Effector memory CD8-positive, alpha-beta T cell (primary cell): ENCODE measurements around the gene CLIC1.

Experiments used
- ATAC-seq: fragments of 150-1000 bp; cut with Tn5 transposase; replicated peaks from 2 replicates; pipeline ENCODE4 v1.10.0; 2021; ENCODE audit warnings: mild to moderate bottlenecking, moderate library complexity
- DNase-seq, 3 experiments: peaks; one replicate each; pipeline ENCODE4 v3.0.0; 2021
- H3K27ac Mint-ChIP-seq, 2 donors: one replicate each; pipeline ENCODE4 v1.8.0; 2022; ENCODE audit warnings: mild to moderate bottlenecking in 2 of 2, mixed read lengths in 2 of 2, moderate library complexity in 2 of 2
- H3K27me3 Mint-ChIP-seq, 2 donors: one replicate each; pipeline ENCODE4 v1.8.0; 2022; ENCODE audit warnings: mixed read lengths in 2 of 2
- H3K36me3 Mint-ChIP-seq: one replicate; pipeline ENCODE4 v1.8.0; 2022; ENCODE audit warnings: mild to moderate bottlenecking, moderate library complexity, mixed read lengths; ENCODE audit not compliant: insufficient read depth
- H3K4me1 Mint-ChIP-seq, 2 donors: one replicate each; pipeline ENCODE4 v1.8.0; 2022; ENCODE audit warnings: low read depth in 2 of 2, mixed read lengths in 2 of 2
- H3K4me3 Mint-ChIP-seq, 2 donors: one replicate each; pipeline ENCODE4 v1.8.0; 2022; ENCODE audit warnings: mild to moderate bottlenecking in 2 of 2, mixed read lengths in 2 of 2, moderate library complexity in 2 of 2
- H3K9me3 Mint-ChIP-seq, 2 donors: one replicate each; pipeline ENCODE4 v1.8.0; 2022; ENCODE audit warnings: mixed read lengths in 2 of 2

Gene CLIC1

GRCh38 chr6:31762878-31763618 is 26.7 kb upstream of the CLIC1 start:
- H3K4me1 Mint-ChIP-seq, result peaks cover 0 to 7% of the 10 kb centered on the region in 2 donors
- H3K27ac Mint-ChIP-seq, result peak overlapping the region; percentile 31 to 83
- no peak for DNase-seq
- H3K36me3 Mint-ChIP-seq, result peaks cover 4% of the 10 kb centered on the region
- ATAC-seq, result no peak
- no peak overlapping the region for H3K4me3 Mint-ChIP-seq
- no peaks in the 10 kb centered on the region for H3K27me3 Mint-ChIP-seq
- no peaks in the 10 kb centered on the region for H3K9me3 Mint-ChIP-seq

- Mint-ChIP-seq H3K4me1 (peaks cover 0 to 7% of the 10 kb centered on the region in 2 donors), H3K4me3 (no peak within 1 kb of the TSS), H3K9me3 (no peaks in the 10 kb centered on the region), H3K27ac (peak within 1 kb of the TSS; percentile 59 to 83), H3K27me3 (no peaks in the 10 kb centered on the region), H3K36me3 (peaks cover 4% of the 10 kb centered on the region)
- DNase-seq, result no peak
- ATAC-seq, result no peak
Measured at GRCh38 chr6:31762356-31762755, 26.0 kb upstream of the CLIC1 start, which contains the start of gene SAPCD1. SAPCD1 (plus strand) TSS chr6:31762656; CDS start chr6:31763055, 399 bp downstream.

GRCh38 chr6:31761343-31761742 is 25.0 kb upstream of the CLIC1 start:
- peaks cover 0 to 7% of the 10 kb centered on the region in 2 donors for H3K4me1 Mint-ChIP-seq
- no peaks in the 10 kb centered on the region for H3K9me3 Mint-ChIP-seq
- H3K4me3 Mint-ChIP-seq, result no peak overlapping the region
- no peak for ATAC-seq
- no peaks in the 10 kb centered on the region for H3K27me3 Mint-ChIP-seq
- peak overlapping the region in 1 of 2 donors; percentile 59 for H3K27ac Mint-ChIP-seq
- DNase-seq, result no peak
- peaks cover 4% of the 10 kb centered on the region for H3K36me3 Mint-ChIP-seq

- no peaks in the 10 kb centered on the region for H3K9me3 Mint-ChIP-seq
- H3K4me3 Mint-ChIP-seq, result no peak overlapping the region
- DNase-seq (no peak), ATAC-seq (no peak)
- peaks cover 4% of the 10 kb centered on the region for H3K36me3 Mint-ChIP-seq
- no peaks in the 10 kb centered on the region for H3K27me3 Mint-ChIP-seq
- no peak overlapping the region for H3K27ac Mint-ChIP-seq
- H3K4me1 Mint-ChIP-seq, result peaks cover 0 to 8% of the 10 kb centered on the region in 2 donors
Measured at GRCh38 chr6:31760790-31761189, 24.5 kb upstream of the CLIC1 start.

- Mint-ChIP-seq H3K9me3 (no peaks in the 10 kb centered on the region), H3K36me3 (peaks cover 4% of the 10 kb centered on the region), H3K27ac (no peak overlapping the region), H3K4me1 (peaks cover 0 to 4% of the 10 kb centered on the region in 2 donors), H3K4me3 (no peak overlapping the region), H3K27me3 (no peaks in the 10 kb centered on the region)
- DNase-seq (no peak), ATAC-seq (no peak)
Measured at GRCh38 chr6:31758281-31758680, 22.0 kb upstream of the CLIC1 start.

- no peak for DNase-seq
- Mint-ChIP-seq H3K27ac (no peak overlapping the region), H3K4me1 (peaks cover 0 to 4% of the 10 kb centered on the region in 2 donors), H3K36me3 (peaks cover 3% of the 10 kb centered on the region), H3K4me3 (no peak overlapping the region), H3K9me3 (no peaks in the 10 kb centered on the region), H3K27me3 (no peaks in the 10 kb centered on the region)
- no peak for ATAC-seq
Measured at GRCh38 chr6:31752739-31753319, 16.5 kb upstream of the CLIC1 start.

GRCh38 chr6:31750411-31751022 is 14.2 kb upstream of the CLIC1 start:
- ATAC-seq (no peak), DNase-seq (no peak)
- peaks cover 3% of the 10 kb centered on the region for H3K36me3 Mint-ChIP-seq
- H3K27ac Mint-ChIP-seq, result no peak overlapping the region
- H3K4me3 Mint-ChIP-seq, result no peak overlapping the region
- H3K27me3 Mint-ChIP-seq, result no peaks in the 10 kb centered on the region
- H3K9me3 Mint-ChIP-seq, result no peaks in the 10 kb centered on the region
- peaks cover 0 to under 1% of the 10 kb centered on the region in 2 donors for H3K4me1 Mint-ChIP-seq

- DNase-seq, result no peak
- Mint-ChIP-seq H3K36me3 (peaks cover 8% of the 10 kb centered on the region), H3K4me1 (peaks cover 0 to 4% of the 10 kb centered on the region in 2 donors), H3K4me3 (no peak overlapping the region), H3K9me3 (no peaks in the 10 kb centered on the region), H3K27me3 (no peaks in the 10 kb centered on the region), H3K27ac (no peak overlapping the region)
- no peak for ATAC-seq
Measured at GRCh38 chr6:31749301-31750036, 13.1 kb upstream of the CLIC1 start.

GRCh38 chr6:31744422-31744821 is 8.1 kb upstream of the CLIC1 start:
- Mint-ChIP-seq H3K4me3 (no peak overlapping the region), H3K9me3 (no peaks in the 10 kb centered on the region), H3K27me3 (no peaks in the 10 kb centered on the region), H3K4me1 (peaks cover 16 to 23% of the 10 kb centered on the region in 2 donors), H3K27ac (peak overlapping the region in 1 of 2 donors; percentile 10), H3K36me3 (peaks cover 22% of the 10 kb centered on the region)
- DNase-seq (no peak), ATAC-seq (no peak)

GRCh38 chr6:31742894-31743293 is 6.6 kb upstream of the CLIC1 start:
- DNase-seq (no peak), ATAC-seq (no peak)
- Mint-ChIP-seq H3K9me3 (no peaks in the 10 kb centered on the region), H3K4me1 (peaks cover 31 to 38% of the 10 kb centered on the region in 2 donors), H3K36me3 (peaks cover 21% of the 10 kb centered on the region), H3K4me3 (no peak overlapping the region), H3K27me3 (no peaks in the 10 kb centered on the region), H3K27ac (no peak overlapping the region)

GRCh38 chr6:31741815-31742214 is 5.5 kb upstream of the CLIC1 start:
- peaks cover 41 to 49% of the 10 kb centered on the region in 2 donors for H3K4me1 Mint-ChIP-seq
- DNase-seq (no peak), ATAC-seq (no peak)
- H3K9me3 Mint-ChIP-seq, result no peaks in the 10 kb centered on the region
- peaks cover 27% of the 10 kb centered on the region for H3K36me3 Mint-ChIP-seq
- no peak overlapping the region for H3K27ac Mint-ChIP-seq
- H3K4me3 Mint-ChIP-seq, result peak overlapping the region; percentile 27 to 97
- H3K27me3 Mint-ChIP-seq, result no peaks in the 10 kb centered on the region

GRCh38 chr6:31740397-31741223 is 4.3 kb upstream of the CLIC1 start:
- Mint-ChIP-seq H3K36me3 (peaks cover 35% of the 10 kb centered on the region), H3K4me3 (peak overlapping the region; percentile 95 to 97), H3K9me3 (no peaks in the 10 kb centered on the region), H3K27ac (peak overlapping the region; percentile 89 to 90), H3K4me1 (peaks cover 47 to 61% of the 10 kb centered on the region in 2 donors), H3K27me3 (no peaks in the 10 kb centered on the region)
- ATAC-seq (no peak), DNase-seq (no peak)
